ENCODE results near the gene CHST5. TPM values are rescaled to one million over a fixed set of nuclear protein-coding genes. Genes with fewer than 3 reads are reported as not detected.

The CHST5 gene
- total RNA-seq, 1 donor, result 0.09 TPM

GRCh38 chr16:75535211-75535843 lies 581 bp downstream of the CHST5 start:
- no peak overlapping the region for H3K4me3 ChIP-seq (ENCODE audit: low read depth, low read length)
- DNase-seq (ENCODE audit: low read depth), result no peak
- TF ChIP-seq, protein P1, sequence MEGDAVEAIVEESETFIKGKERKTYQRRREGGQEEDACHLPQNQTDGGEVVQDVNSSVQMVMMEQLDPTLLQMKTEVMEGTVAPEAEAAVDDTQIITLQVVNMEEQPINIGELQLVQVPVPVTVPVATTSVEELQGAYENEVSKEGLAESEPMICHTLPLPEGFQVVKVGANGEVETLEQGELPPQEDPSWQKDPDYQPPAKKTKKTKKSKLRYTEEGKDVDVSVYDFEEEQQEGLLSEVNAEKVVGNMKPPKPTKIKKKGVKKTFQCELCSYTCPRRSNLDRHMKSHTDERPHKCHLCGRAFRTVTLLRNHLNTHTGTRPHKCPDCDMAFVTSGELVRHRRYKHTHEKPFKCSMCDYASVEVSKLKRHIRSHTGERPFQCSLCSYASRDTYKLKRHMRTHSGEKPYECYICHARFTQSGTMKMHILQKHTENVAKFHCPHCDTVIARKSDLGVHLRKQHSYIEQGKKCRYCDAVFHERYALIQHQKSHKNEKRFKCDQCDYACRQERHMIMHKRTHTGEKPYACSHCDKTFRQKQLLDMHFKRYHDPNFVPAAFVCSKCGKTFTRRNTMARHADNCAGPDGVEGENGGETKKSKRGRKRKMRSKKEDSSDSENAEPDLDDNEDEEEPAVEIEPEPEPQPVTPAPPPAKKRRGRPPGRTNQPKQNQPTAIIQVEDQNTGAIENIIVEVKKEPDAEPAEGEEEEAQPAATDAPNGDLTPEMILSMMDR (IDR thresholded peaks at IDR 0.05; ENCODE audit: insufficient read depth, low read length), result no peak

DNA sequence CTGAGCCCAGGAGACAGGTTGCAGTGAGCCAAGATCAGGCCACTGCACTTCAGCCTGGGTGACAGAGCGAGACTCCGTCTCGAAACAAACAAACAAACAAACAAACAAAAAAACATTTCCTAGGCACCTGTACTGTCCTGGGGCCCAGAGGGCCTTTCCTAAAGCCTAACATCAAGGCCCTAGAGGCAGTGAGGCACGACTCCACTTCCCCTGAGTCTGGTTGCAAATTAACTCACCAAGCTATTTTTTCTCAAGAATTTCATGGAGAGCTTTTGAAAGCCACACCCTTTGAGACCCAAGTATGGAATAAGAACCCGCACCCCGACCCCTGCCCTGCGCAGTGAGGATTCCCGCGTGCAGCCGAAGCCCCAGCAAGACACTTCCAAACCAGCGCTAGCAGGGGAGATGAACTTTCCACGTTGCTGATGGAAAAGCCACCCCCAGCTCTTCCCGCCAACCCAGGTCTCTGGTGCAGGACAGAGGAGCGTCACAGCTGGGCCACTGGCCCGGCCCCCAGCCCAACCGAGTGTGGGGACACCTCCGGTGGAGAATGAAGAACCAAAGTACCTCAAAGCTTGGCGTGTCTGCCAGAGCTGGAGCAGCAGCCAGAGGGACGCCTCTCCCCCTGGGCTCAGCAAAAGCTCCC lies 1.2 kb downstream of the CHST5 start:
- DNase-seq (ENCODE audit: low read depth), result no peak
- TF ChIP-seq, protein P1 (IDR thresholded peaks at IDR 0.05; ENCODE audit: insufficient read depth, low read length), result no peak
- no peak overlapping the region for H3K4me3 ChIP-seq (ENCODE audit: low read depth, low read length)

DNA sequence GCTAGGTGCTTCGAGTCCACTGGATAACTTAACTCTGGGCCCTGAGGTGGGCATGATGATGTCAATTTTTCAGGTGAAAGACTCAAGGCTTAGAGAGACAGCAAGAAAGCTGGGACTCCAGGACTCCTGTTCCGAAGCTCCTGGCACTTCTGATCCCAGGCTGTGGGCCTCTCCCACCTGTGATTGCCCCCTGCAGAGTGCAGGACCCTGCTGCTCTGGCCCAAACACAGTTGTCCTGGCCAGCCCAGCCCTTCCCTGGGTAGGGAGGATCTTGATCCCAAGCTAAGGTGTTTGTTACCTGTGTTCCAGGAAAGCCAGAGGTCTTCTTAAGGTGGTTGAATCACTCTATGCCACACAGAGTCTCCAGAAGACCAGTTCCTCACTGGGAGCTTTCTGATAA lies 3.1 kb downstream of the CHST5 start:
- TF ChIP-seq, protein P1 (IDR thresholded peaks at IDR 0.05; ENCODE audit: insufficient read depth, low read length), result no peak
- no peak for DNase-seq (ENCODE audit: low read depth)
- no peak overlapping the region for H3K4me3 ChIP-seq (ENCODE audit: low read depth, low read length)

DNA sequence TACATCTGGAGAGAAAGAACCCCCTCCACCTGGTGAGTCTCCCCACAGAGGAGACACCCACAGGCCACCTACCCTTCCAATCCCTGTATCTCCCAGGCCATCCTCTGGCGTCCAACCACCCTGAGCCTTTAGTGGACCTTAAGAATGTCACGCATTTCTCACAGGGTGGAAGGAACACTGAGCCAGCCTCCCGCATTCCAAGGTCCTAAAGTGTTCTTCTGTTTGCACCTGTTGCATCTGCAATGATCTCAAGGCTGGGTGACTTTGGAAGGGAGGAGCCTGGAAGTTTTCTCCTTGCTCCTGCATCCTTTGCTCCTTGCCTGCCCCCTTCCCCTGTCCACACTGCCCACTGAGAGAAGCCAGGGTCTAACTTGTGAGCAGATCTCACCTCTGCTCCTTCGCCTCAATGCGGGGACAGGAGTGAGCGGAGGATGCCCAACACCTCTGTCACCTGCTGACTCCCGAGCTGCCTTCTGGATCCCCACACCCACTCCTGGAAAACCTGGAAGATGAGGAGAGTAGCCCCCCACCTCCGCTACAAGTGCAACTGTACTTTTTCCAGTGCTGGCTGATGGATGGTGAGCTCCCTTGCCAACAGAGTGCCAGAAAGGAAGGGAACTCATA lies 3.7 kb downstream of the CHST5 start:
- no peak overlapping the region for H3K4me3 ChIP-seq (ENCODE audit: low read depth, low read length)
- no peak for DNase-seq (ENCODE audit: low read depth)
- TF ChIP-seq, protein P1 (IDR thresholded peaks at IDR 0.05; ENCODE audit: insufficient read depth, low read length), result no peak

GRCh38 chr16:75529959-75530358 lies 5.9 kb downstream of the CHST5 start:
- DNase-seq (ENCODE audit: low read depth), result no peak
- TF ChIP-seq, protein P1 (IDR thresholded peaks at IDR 0.05; ENCODE audit: insufficient read depth, low read length), result no peak
- no peak overlapping the region for H3K4me3 ChIP-seq (ENCODE audit: low read depth, low read length)

DNA sequence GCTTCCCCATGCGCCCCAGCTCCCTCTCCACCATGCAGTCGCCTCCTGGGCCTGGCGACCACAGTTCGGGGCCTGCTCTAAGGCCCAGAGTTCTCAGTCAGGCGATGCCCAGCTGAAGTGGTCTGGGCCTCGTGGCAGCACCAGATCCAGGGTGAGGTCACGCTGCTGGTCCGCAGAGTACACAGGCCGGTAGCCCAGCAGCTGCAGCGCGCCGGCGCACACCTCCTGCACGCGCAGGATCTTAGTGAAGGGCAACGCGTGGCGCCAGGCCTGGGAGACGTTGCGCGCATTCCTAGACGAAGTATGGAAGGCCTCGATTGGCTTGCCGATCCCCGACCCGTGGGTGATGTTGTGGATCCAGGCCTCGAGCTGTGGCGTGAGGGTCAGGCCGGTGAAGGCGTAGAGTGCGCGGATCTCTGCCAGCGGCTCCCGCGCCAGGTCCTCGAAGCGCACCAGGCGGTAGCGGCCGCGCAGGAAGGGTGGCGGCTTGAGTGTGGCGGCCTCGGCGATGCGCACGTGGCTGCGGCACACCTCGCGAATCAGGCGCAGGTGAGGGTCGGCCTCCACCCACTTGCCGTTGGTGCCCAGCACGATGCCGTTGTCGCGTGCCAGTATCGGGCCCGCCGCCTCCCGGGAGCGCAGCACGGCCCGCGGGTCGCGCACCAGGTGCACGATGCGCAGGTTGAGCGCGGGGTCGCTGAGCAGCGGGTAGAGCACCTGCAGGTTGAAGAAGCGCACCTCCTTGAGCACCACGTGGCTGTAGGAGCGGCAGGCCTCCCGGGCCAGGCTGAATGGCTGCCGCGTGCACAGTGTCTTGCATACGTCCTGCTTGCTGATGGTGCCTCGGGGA lies 6.6 kb downstream of the CHST5 start:
- no peak for DNase-seq (ENCODE audit: low read depth)
- no peak overlapping the region for H3K4me3 ChIP-seq (ENCODE audit: low read depth, low read length)
- TF ChIP-seq, protein P1 (IDR thresholded peaks at IDR 0.05; ENCODE audit: insufficient read depth, low read length), result no peak

Data from fibroblast of the aortic adventitia (primary cell).